ENCODE measurements around the gene RPL11. TPM values are rescaled to one million over a fixed set of nuclear protein-coding genes. Genes with fewer than 3 reads are reported as not detected.

RPL11 gene
- total RNA-seq, 1 experiment from 2014 or later: 1,441 TPM

DNA sequence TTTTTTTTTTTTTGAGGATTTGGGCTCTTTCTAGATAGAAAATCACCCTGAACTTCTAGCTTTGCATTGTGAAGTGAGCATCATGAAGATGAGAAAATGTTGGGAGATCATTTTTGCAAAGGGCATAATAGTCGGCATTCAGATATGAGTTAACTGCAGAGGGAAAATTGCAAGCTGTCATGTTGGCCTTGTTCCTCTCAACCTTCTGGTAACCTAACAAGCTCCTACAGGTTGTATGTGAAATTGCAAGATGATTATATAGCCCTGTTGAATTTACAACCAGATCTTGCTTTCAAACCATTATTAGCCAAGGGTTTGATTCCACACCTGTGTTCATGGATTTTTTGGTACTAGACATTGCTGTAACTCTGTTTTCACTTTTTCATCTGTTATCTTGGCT is 53.9 kb downstream of the RPL11 start:
- H3F3A ChIP-seq (ENCODE audit: low read length, unreplicated experiment): no peaks in the 10 kb centered on the region
- no peaks in the 10 kb centered on the region for H3K9me2 ChIP-seq (replicated peaks; ENCODE audit: low read length)
- H3K9me3 ChIP-seq (ENCODE audit: low read length): no peaks in the 10 kb centered on the region
- ATAC-seq: no peak
- TF ChIP-seq, protein P1, sequence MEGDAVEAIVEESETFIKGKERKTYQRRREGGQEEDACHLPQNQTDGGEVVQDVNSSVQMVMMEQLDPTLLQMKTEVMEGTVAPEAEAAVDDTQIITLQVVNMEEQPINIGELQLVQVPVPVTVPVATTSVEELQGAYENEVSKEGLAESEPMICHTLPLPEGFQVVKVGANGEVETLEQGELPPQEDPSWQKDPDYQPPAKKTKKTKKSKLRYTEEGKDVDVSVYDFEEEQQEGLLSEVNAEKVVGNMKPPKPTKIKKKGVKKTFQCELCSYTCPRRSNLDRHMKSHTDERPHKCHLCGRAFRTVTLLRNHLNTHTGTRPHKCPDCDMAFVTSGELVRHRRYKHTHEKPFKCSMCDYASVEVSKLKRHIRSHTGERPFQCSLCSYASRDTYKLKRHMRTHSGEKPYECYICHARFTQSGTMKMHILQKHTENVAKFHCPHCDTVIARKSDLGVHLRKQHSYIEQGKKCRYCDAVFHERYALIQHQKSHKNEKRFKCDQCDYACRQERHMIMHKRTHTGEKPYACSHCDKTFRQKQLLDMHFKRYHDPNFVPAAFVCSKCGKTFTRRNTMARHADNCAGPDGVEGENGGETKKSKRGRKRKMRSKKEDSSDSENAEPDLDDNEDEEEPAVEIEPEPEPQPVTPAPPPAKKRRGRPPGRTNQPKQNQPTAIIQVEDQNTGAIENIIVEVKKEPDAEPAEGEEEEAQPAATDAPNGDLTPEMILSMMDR (conservative IDR thresholded peaks at IDR 0.05; ENCODE audit: low read depth, low read length): peak; percentile 47
- TF ChIP-seq EZH2phosphoT487 (IDR thresholded peaks at IDR 0.05; ENCODE audit: borderline replicate concordance, low read length): no peak
- peaks cover 14% of the 10 kb centered on the region; the same call in 1 of the 2 replicates for H3K36me3 ChIP-seq (ENCODE audit: low read depth, low read length)
- H3K4me2 ChIP-seq (ENCODE audit: low read length): peak overlapping the region; percentile 96
- BruUV-seq (replicated peaks): no TSS peak
- ChIA-PET POLR2A (ENCODE audit: unreplicated experiment) (interaction anchor here (0.6 to 0.8 kb wide), 2 partner anchors 12 to 54 kb away, joined by 10 to 22 read pairs; partner anchors contain the start of gene RPL11), CTCF (interaction anchor here (0.5 to 0.7 kb wide), 5 partner anchors 64 to 1602 kb away, joined by 3 to 12 read pairs (median 6); no protein-coding TSS in a partner anchor)
- peak; percentile 52 for DNase-seq
- H3K79me2 ChIP-seq (ENCODE audit: low read length): peaks cover 66% of the 10 kb centered on the region
- H3K27ac ChIP-seq (ENCODE audit: low read length): no peak overlapping the region
- peaks cover 28% of the 10 kb centered on the region for H4K20me1 ChIP-seq (ENCODE audit: low read length)
- H2AFZ ChIP-seq (ENCODE audit: low read length): no peak overlapping the region
- peaks cover 18% of the 10 kb centered on the region for H3K4me1 ChIP-seq (ENCODE audit: insufficient read depth, low read length)
- no peaks in the 10 kb centered on the region for H3K27me3 ChIP-seq (ENCODE audit: low read length)
- no peak overlapping the region; the same call in 1 of the 2 replicates for H3K9ac ChIP-seq (ENCODE audit: low read length)
- intact Hi-C loops (cut with micrococcal nuclease): no loop called here
- peak overlapping the region; percentile 88 for H3K4me3 ChIP-seq (ENCODE audit: low read length)

Other genes starting within 250 kb of the RPL11 start
- 12.8 and 17.0 TPM in 2 replicates for gene ASAP3, start 207.6 kb upstream of the RPL11 start, total RNA-seq (2014; rRNA removed)
- 7.0 and 8.3 TPM in 2 replicates for gene E2F2, start 160.6 kb upstream of the RPL11 start, total RNA-seq (2014; rRNA removed)
- 77.7 and 92.5 TPM in 2 replicates for gene ID3, start 132.3 kb upstream of the RPL11 start, total RNA-seq (2014; rRNA removed)
- 50.7 and 50.9 TPM in 2 replicates for gene ELOA, start 51.7 kb downstream of the RPL11 start, total RNA-seq (2014; rRNA removed)
- gene PITHD1, start 86.6 kb downstream of the RPL11 start, total RNA-seq (2014; rRNA removed): 107 and 115 TPM in 2 replicates
- gene LYPLA2, start 99.3 kb downstream of the RPL11 start, total RNA-seq (2014; rRNA removed): 120 and 142 TPM in 2 replicates
- gene GALE, start 108.9 kb downstream of the RPL11 start, total RNA-seq (2014; rRNA removed): 86.0 and 86.4 TPM in 2 replicates
- gene HMGCL, start 133.6 kb downstream of the RPL11 start, total RNA-seq (2014; rRNA removed): 28.2 and 30.8 TPM in 2 replicates
- gene FUCA1, start 176.5 kb downstream of the RPL11 start, total RNA-seq (2014; rRNA removed): 20.3 and 23.4 TPM in 2 replicates
- gene CNR2, start 221.6 kb downstream of the RPL11 start, total RNA-seq (2014; rRNA removed): not detected in 2 replicates

Measured in PC-3 (cell line).